HL-60/S4 treated with phorbol 12-myristate 13-acetate at 8.2 ng/mL for 4 days and 3 days (cell line): ENCODE measurements around the gene TDRD9.

ENCODE experiments used
- in situ Hi-C: fragments of 300-500 bp; cut with MboI; formaldehyde crosslinking; loops from 2 replicates; pipeline ENCODE4 v1.15.0; 2022; ENCODE audit warnings: low sequenced_read_pairs

TDRD9 gene

GRCh38 chr14:104062281-104062680 is 134.0 kb downstream of the TDRD9 start:
- in situ Hi-C loops, result no loop called here

DNA sequence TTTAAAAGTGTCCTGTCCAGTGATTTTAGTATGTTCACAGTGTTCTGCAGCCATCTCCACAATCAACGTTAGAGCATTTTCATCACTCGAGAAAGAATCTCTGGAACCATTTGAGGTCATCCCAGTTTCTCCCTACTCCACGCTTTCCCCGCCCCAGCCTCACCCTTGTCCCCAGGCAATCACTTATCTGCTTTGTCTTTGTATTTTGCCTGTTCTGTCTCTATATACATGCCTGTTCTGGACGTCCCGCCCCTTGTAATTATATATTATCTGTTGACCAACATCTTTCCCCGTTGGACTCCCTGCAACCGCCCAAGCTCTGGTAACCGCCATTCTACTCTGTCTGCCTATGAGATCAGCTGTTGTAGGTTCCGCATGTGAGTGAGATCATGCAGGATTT is 135.7 kb downstream of the TDRD9 start:
- in situ Hi-C loops, result no loop called here

DNA sequence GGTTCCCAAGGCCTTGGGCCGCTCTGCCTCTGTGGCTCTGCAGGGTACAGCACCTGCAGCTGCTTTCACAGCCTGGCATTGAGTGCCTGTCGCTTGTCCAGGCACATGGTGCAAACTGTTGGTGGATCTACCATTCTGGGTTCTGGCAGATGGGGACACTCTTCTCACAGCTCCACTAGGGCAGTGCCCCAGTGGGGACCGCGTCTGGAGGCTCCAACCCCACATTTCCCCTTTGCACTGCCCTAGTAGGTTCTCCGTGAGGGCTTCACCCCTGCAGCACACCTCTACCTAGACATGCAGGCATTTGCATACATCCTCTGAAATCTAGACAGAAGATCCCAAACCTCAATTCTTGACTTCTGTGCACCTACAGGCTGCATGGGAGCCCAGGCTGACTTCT is 138.0 kb downstream of the TDRD9 start:
- in situ Hi-C loops, result no loop called here

DNA sequence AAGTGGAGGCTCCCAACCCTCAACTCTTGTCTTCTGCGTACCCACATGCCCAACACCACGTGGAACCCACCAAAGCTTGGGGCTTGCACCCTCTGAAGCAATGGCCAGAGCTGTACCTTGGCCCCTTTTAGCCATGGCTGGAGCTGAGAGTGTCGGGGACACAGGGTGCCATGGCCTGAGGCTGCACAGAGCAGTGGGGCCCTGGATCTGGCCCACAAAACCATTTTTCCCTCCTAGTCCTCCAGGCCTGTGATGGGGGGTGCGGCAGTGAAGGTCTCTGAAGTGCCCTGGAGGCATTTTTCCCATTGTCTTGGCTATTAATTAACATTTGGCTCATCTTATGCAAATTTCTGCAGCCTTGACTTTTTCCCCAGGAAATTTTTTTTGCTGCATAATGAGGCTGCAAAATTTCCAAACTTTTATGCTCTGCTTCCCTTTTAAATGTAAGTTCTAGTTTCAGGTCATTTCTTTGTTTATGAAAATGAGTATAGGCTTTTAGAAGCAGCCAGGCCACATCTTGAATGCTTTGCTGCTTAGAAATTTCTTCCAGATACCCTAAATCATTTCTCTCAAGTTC is 138.6 kb downstream of the TDRD9 start:
- in situ Hi-C loops, result no loop called here

DNA sequence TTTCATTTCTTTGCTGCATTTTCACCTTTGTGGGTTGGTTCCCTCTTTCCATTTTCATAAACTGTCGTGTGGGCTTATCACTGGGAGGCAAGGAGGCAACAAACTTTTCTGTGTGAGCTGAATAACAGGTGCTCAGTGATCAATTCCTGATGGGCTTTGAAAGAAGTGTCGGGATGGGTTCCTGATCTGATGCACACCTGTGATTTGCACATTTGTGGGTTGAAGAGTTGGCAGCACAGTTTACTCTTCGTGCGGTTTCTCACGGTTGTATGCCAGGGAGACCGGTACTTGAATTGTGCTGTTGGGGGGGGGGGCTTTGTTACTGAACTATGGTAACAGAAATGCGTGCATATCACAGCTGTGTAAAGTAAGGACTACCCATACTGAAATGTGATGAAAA is 141.3 kb downstream of the TDRD9 start:
- in situ Hi-C loops, result no loop called here

- in situ Hi-C loops, result no loop called here
Measured at GRCh38 chr14:104072586-104072985, 144.3 kb downstream of the TDRD9 start.

DNA sequence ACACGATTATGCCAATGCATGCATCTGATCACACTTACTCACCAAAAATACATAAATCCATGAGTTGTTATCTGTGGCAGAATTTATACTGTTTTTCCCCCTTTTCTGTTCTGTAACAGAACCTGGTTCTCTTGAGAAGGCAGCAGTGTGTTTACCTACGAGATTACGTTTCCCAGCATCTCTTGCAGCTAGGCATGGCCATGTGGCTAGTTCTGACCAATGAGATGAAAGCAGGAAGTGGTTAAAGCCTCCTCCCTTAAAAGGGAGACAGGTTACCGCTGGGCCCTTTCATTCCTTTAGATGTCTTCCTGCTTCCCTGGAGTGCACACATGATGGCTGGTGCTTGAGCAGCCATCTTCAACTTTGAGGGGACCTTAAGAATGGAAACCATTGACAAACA is 145.5 kb downstream of the TDRD9 start:
- in situ Hi-C loops, result no loop called here

- in situ Hi-C loops, result loop anchor here (25.0 kb wide), 1 partner anchor 562 kb away; no protein-coding TSS in a partner anchor
Measured at GRCh38 chr14:104075530-104076151, 147.4 kb downstream of the TDRD9 start.

- in situ Hi-C loops, result loop anchor here (25.0 kb wide), 1 partner anchor 561 kb away; no protein-coding TSS in a partner anchor
Measured at GRCh38 chr14:104076743-104077142, 148.5 kb downstream of the TDRD9 start.

GRCh38 chr14:104078031-104078455 is 149.8 kb downstream of the TDRD9 start:
- in situ Hi-C loops, result loop anchor here (25.0 kb wide), 1 partner anchor 559 kb away; no protein-coding TSS in a partner anchor

- in situ Hi-C loops, result loop anchor here (25.0 kb wide), 1 partner anchor 557 kb away; no protein-coding TSS in a partner anchor
Measured at GRCh38 chr14:104080376-104081260, 152.4 kb downstream of the TDRD9 start.

- in situ Hi-C loops, result loop anchor here (25.0 kb wide), 1 partner anchor 556 kb away; no protein-coding TSS in a partner anchor
Measured at GRCh38 chr14:104081261-104081835, 153.1 kb downstream of the TDRD9 start.

DNA sequence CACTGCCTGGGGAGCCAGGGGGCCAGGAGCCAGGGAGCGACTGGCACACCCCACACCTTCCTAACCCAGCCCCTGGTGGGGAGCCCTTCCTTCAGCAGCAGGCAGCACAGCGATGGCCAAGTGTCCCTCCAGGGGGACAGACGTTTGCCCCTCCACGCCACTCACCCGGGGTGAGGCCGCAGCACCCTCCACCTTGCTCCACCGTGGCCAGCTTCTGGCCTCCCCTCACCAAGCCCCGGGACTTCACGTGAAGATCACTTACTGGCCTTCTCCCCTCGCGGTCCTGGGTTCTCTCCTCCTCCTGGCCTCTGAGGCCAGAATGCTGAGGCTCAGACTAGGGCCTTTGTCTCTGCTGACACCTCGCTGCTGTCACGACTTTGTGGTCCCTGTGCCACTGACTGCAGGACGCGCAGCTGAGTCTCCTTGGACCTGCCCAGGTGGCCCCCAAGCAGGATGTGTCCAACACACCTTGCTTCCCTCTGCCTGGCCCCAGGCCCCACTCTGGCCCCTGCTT is 153.8 kb downstream of the TDRD9 start:
- in situ Hi-C loops, result loop anchor here (25.0 kb wide), 1 partner anchor 555 kb away; no protein-coding TSS in a partner anchor

GRCh38 chr14:104082807-104083206 is 154.6 kb downstream of the TDRD9 start:
- in situ Hi-C loops, result loop anchor here (25.0 kb wide), 1 partner anchor 554 kb away; no protein-coding TSS in a partner anchor

- in situ Hi-C loops, result loop anchor here (25.0 kb wide), 1 partner anchor 553 kb away; no protein-coding TSS in a partner anchor
Measured at GRCh38 chr14:104084251-104085002, 156.2 kb downstream of the TDRD9 start.

- in situ Hi-C loops, result loop anchor here (25.0 kb wide), 1 partner anchor 552 kb away; no protein-coding TSS in a partner anchor
Measured at GRCh38 chr14:104085032-104085888, 157.0 kb downstream of the TDRD9 start, which contains the start of gene ASPG. Gene ASPG, plus strand, starts transcription at chr14:104085700. Its CDS starts 71 bp downstream, at chr14:104085771.

DNA sequence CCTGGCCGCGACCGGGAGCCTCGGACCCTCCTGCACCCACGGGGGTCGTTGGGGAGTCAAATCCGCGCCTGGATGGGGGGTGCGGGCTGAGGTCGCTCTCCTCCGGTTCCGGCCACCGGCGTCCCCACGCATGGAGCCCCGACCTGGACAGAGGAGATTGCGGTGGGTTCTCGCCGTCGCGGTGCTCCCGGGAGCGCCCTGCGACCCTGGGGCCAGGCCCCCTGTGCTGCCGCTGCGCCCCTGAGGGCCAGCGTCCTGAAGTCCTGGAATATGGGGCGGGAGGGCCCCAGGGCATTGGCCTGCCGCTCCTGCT is 157.6 kb downstream of the TDRD9 start:
- in situ Hi-C loops, result loop anchor here (25.0 kb wide), 1 partner anchor 551 kb away; no protein-coding TSS in a partner anchor

GRCh38 chr14:104086210-104086660 is 158.0 kb downstream of the TDRD9 start:
- in situ Hi-C loops, result loop anchor here (25.0 kb wide), 1 partner anchor 551 kb away; no protein-coding TSS in a partner anchor
